Activated T-cell treated with anti-CD3 and anti-CD28 coated beads for 24 hours (primary cell): Measurements from ENCODE around the gene ICAM3.
"Not testable (repeated sequence)": the region's sequence is repeated elsewhere in the genome, so short reads cannot be mapped to it uniquely, and the experiment has no call there.

Source experiments
- DNase-seq: peaks from one replicate; pipeline ENCODE4 v3.0.0-alpha.2; 2020; ENCODE audit warnings: low read depth

Gene ICAM3

GRCh38 chr19:10339380-10339960, at the start of gene ICAM3:
ICAM3 (minus strand) TSS chr19:10339624; CDS start chr19:10339614, 10 bp downstream.
- DNase-seq = peak; percentile 60

- DNase-seq = peak; percentile 73
Measured at GRCh38 chr19:10388957-10389356, 49.5 kb upstream of the ICAM3 start.

GRCh38 chr19:10384580-10384979, 45.2 kb upstream of the ICAM3 start:
- DNase-seq = no peak

GRCh38 chr19:10383223-10383499, 43.7 kb upstream of the ICAM3 start:
- not testable (repeated sequence) for DNase-seq

GRCh38 chr19:10380313-10381102, 41.1 kb upstream of the ICAM3 start, which contains the start of gene TYK2:
TYK2 (minus strand) TSS chr19:10380572; CDS start chr19:10378406, 2,166 bp downstream.
- DNase-seq = peak; percentile 93

- DNase-seq = no peak
Measured at GRCh38 chr19:10379880-10380312, 40.5 kb upstream of the ICAM3 start.

- no peak for DNase-seq
Measured at GRCh38 chr19:10378124-10378523, 38.7 kb upstream of the ICAM3 start.

GRCh38 chr19:10377140-10377640, 37.8 kb upstream of the ICAM3 start:
- not testable (repeated sequence) for DNase-seq

- DNase-seq = no peak
Measured at GRCh38 chr19:10374931-10375330, 35.5 kb upstream of the ICAM3 start.

- no peak for DNase-seq
Measured at GRCh38 chr19:10372690-10373089, 33.3 kb upstream of the ICAM3 start.

- DNase-seq = no peak
Measured at GRCh38 chr19:10368101-10368803, 28.8 kb upstream of the ICAM3 start.

GRCh38 chr19:10366950-10367512, 27.6 kb upstream of the ICAM3 start:
- not testable (repeated sequence) for DNase-seq

GRCh38 chr19:10365518-10365917, 26.1 kb upstream of the ICAM3 start:
- no peak for DNase-seq

GRCh38 chr19:10364644-10365043, 25.2 kb upstream of the ICAM3 start:
- DNase-seq = no peak

- no peak for DNase-seq
Measured at GRCh38 chr19:10363789-10364281, 24.4 kb upstream of the ICAM3 start.

- no peak for DNase-seq
Measured at GRCh38 chr19:10362259-10362658, 22.8 kb upstream of the ICAM3 start.

GRCh38 chr19:10361569-10362011, 22.2 kb upstream of the ICAM3 start:
- DNase-seq = no peak

GRCh38 chr19:10356431-10356830, 17.0 kb upstream of the ICAM3 start:
- DNase-seq = no peak

- peak; percentile 45 for DNase-seq
Measured at GRCh38 chr19:10353793-10354391, 14.5 kb upstream of the ICAM3 start.

GRCh38 chr19:10352764-10353671, 13.6 kb upstream of the ICAM3 start:
- no peak for DNase-seq

GRCh38 chr19:10346509-10346908, 7.1 kb upstream of the ICAM3 start:
- no peak for DNase-seq
